SK-N-MC (cell line): Measurements from ENCODE around the gene ATOH1.

Experiments used
- EZH2 ChIP-seq: fragments of 200-600 bp; sonication (generic); IDR thresholded peaks from one replicate; pipeline ENCODE4 v1.6.1; 2017; ENCODE audit warnings: antibody characterized with exemption
- POLR2AphosphoS5 ChIP-seq: IDR thresholded peaks from 2 replicates; pipeline ENCODE4 v1.6.1; 2012; ENCODE audit warnings: mild to moderate bottlenecking, low read depth, low read length, borderline replicate concordance

- TF ChIP-seq POLR2AphosphoS5 = no peak
- no peak for TF ChIP-seq EZH2
Measured at GRCh38 chr4:93827272-93827947, 1.1 kb upstream of the ATOH1 start.
